GM18951 (cell line): Measurements from ENCODE around the gene MYD88.

ENCODE experiments used
- POLR2A ChIP-seq: IDR thresholded peaks from 4 replicates; pipeline ENCODE4 v1.6.1; 2011; ENCODE audit warnings: mild to moderate bottlenecking; ENCODE audit not compliant: insufficient read length, insufficient read depth; ENCODE audit errors: extremely low read depth
- in situ Hi-C: fragments of 300-500 bp; cut with MboI; formaldehyde crosslinking; loops from one replicate; pipeline ENCODE4 v1.12.0; 2022; ENCODE audit warnings: low sequenced_read_pairs, mixed read lengths, inconsistent platforms; ENCODE audit not compliant: unreplicated experiment

MYD88 gene

DNA sequence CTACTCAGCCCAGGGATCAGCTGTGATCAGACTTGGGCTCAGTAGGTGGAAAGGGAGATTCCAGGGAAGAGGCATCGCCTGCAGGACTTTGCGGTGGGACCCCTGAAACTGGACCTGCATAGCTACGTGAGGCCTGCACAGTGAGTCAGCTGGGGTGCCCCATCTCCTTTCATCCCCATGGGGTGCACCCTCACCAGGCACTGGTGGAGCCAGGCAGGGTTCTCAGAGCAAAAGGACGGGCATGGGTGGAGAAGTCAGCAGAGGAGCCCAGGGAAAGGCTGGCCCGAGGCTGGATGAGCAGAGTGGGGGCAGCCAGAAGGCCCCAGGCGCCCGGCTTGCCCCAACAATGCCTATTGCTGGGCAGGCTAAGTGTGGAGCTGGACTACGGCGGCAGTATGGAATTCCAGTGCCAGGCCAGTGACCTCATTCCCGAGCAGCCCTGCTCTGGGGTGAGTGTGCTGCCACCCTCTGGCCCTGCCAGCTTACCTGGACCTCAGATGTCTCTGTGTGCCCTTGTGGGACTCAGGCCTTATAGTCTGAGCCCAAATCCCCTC, 21.2 kb upstream of the MYD88 start:
- TF ChIP-seq POLR2A, result no peak
- in situ Hi-C loops, result no loop called here

GRCh38 chr3:38117748-38118420, 20.6 kb upstream of the MYD88 start:
- in situ Hi-C loops, result no loop called here
- TF ChIP-seq POLR2A, result peak; percentile 38

GRCh38 chr3:38118421-38119247, 19.8 kb upstream of the MYD88 start:
- TF ChIP-seq POLR2A, result no peak
- in situ Hi-C loops, result no loop called here

DNA sequence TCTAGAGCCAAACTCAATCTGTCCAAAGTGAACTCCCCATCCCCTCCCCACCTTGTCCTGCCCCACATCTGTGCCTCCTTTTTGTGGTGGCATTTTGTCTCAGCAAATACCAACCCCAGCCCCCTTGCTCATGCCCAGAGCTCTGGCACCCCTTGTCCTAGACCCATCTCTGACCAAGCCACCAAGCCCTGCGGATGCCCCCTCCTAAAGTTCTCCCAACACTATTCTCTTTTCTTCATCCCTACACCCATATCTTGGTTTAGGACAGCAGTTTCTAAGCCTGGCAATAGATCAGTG, 19.3 kb upstream of the MYD88 start:
- in situ Hi-C loops, result no loop called here

GRCh38 chr3:38119821-38120692, 18.4 kb upstream of the MYD88 start:
- in situ Hi-C loops, result loop anchor here (10.0 kb wide), 1 partner anchor 345 kb away; no protein-coding TSS in a partner anchor
- TF ChIP-seq POLR2A, result no peak

More for the DNA sequence above, 19.3 kb upstream of the MYD88 start:
- no peak for TF ChIP-seq POLR2A

DNA sequence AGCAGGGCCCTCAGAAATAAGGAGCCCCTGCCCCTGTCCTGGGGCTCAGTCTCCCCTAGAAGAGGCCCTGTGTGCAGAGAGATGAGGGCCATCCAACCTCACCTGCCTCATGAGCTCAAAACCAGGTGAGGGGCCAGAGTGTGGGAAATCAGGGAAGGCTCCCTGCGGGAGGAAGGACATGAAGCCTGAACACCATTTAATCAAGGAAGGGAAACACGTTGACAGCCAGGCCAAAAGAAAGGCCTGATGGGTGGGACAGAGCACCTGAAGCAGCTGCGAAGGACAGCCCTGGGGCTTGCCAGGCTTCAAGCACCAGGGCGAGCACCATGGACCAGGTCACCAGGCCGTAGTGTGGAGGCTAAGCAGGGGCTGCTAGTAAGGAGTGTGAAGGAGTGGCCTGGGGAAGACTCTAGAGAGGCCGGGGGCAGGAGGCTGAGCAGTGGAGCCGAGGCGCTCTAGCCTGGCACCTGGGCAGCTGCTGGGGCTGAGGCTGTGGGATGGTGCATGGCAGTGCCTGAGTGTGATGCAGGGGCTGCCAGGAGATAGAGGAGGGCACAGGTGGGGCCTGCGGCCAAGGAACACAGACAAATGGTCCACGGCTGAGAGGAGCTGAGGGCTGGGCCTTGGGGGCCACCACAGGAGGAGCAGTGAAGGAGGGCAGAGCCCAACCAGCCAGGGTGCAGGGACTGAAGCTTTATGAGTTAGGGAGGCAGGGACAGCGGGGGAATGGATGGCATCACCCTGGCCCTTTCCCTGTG, 17.6 kb upstream of the MYD88 start:
- TF ChIP-seq POLR2A, result peak; percentile 16
- in situ Hi-C loops, result loop anchor here (10.0 kb wide), 1 partner anchor 344 kb away; no protein-coding TSS in a partner anchor

DNA sequence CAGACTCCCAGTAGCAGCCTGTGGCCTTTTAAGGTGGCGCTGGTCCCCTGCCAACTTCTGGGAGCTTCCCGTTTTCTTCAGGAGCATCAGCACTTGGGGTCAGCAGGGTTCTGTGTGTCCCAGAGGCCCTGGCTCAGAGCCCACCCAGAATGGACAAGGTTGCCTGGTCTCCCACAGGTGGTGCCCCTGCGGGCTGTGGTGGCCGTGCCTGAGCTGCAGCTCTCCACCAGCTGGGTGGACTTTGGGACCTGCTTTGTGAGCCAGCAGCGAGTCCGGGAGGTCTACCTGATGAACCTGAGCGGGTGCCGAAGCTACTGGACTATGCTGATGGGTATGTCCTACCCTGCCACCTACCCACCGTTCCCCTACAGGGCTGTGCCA, 17.0 kb upstream of the MYD88 start:
- in situ Hi-C loops, result loop anchor here (10.0 kb wide), 1 partner anchor 343 kb away; no protein-coding TSS in a partner anchor
- no peak for TF ChIP-seq POLR2A

GRCh38 chr3:38121832-38122461, 16.5 kb upstream of the MYD88 start:
- in situ Hi-C loops, result loop anchor here (10.0 kb wide), 1 partner anchor 343 kb away; no protein-coding TSS in a partner anchor
- TF ChIP-seq POLR2A, result no peak

GRCh38 chr3:38122712-38123290, 15.7 kb upstream of the MYD88 start:
- in situ Hi-C loops, result loop anchor here (10.0 kb wide), 1 partner anchor 342 kb away; no protein-coding TSS in a partner anchor
- no peak for TF ChIP-seq POLR2A

- TF ChIP-seq POLR2A, result no peak
- in situ Hi-C loops, result loop anchor here (10.0 kb wide), 1 partner anchor 340 kb away; no protein-coding TSS in a partner anchor
Observed at GRCh38 chr3:38124324-38125122, 13.9 kb upstream of the MYD88 start.
